ENCODE results near the gene SVOPL.

DNA sequence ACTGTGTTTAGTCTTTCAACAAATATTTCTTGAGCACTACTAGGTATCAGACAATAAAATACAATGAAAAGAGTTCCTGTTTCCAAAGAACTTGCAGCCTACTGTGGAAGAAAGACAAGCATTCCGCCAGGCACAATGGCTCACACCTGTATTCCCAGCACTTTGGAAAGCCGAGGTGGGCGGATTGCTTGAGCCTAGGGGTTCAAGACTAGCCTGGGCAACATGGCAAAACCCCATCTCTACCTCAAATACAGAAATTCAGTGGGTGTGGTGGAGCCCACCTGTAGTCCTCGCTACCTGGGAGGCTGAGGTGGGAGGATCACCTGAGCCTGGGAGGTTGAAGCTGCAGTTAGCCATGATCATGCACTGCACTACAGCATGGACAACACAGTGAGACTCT, 6.1 kb downstream of the SVOPL start:
- TF ChIP-seq, protein P1, sequence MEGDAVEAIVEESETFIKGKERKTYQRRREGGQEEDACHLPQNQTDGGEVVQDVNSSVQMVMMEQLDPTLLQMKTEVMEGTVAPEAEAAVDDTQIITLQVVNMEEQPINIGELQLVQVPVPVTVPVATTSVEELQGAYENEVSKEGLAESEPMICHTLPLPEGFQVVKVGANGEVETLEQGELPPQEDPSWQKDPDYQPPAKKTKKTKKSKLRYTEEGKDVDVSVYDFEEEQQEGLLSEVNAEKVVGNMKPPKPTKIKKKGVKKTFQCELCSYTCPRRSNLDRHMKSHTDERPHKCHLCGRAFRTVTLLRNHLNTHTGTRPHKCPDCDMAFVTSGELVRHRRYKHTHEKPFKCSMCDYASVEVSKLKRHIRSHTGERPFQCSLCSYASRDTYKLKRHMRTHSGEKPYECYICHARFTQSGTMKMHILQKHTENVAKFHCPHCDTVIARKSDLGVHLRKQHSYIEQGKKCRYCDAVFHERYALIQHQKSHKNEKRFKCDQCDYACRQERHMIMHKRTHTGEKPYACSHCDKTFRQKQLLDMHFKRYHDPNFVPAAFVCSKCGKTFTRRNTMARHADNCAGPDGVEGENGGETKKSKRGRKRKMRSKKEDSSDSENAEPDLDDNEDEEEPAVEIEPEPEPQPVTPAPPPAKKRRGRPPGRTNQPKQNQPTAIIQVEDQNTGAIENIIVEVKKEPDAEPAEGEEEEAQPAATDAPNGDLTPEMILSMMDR (IDR thresholded peaks at IDR 0.05), result no peak
- TF ChIP-seq POLR2A (IDR thresholded peaks at IDR 0.05) (no peak), POLR2AphosphoS5 (IDR thresholded peaks at IDR 0.05; ENCODE audit: insufficient read depth in 1 of 2, low read depth in 1 of 2) (no peak)
